ENCODE data around the gene CDCP1. TPM values are rescaled to one million over a fixed set of nuclear protein-coding genes. Genes with fewer than 3 reads are reported as not detected.

The CDCP1 gene
- total RNA-seq, 1 donor from 2014 or later = 0.71 TPM

DNA sequence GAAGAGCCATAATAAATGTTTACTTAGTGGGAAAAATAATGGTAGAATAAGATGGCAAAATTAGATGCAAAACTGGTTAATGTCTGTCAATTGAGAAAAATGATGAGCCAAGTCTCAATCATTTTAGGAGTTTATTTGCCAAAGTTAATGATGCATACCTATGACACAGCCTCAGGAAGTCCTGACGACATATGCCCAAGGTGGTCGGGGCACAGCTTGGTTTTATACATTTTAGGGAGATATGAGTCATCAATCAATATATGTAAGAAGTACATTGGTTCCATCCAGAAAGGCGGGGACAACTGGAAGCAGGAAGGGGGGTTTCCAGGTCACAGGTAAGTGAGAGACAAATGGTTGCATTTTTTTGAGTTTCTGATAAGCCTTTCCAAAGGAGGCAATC lies 88.6 kb downstream of the CDCP1 start:
- DNase-seq = no peak
- H3K36me3 Mint-ChIP-seq (ENCODE audit: unreplicated experiment) = no peaks in the 10 kb centered on the region
- no peaks in the 10 kb centered on the region for H3K27me3 Mint-ChIP-seq (ENCODE audit: unreplicated experiment)
- peaks cover 3% of the 10 kb centered on the region for H3K4me1 Mint-ChIP-seq (ENCODE audit: low read depth, unreplicated experiment)
- H3K4me3 Mint-ChIP-seq (ENCODE audit: unreplicated experiment) = no peak overlapping the region
- H3K27ac Mint-ChIP-seq (ENCODE audit: unreplicated experiment) = no peak overlapping the region
- peaks cover 2% of the 10 kb centered on the region for H3K9me3 Mint-ChIP-seq (ENCODE audit: unreplicated experiment)
- TF ChIP-seq, protein P1, sequence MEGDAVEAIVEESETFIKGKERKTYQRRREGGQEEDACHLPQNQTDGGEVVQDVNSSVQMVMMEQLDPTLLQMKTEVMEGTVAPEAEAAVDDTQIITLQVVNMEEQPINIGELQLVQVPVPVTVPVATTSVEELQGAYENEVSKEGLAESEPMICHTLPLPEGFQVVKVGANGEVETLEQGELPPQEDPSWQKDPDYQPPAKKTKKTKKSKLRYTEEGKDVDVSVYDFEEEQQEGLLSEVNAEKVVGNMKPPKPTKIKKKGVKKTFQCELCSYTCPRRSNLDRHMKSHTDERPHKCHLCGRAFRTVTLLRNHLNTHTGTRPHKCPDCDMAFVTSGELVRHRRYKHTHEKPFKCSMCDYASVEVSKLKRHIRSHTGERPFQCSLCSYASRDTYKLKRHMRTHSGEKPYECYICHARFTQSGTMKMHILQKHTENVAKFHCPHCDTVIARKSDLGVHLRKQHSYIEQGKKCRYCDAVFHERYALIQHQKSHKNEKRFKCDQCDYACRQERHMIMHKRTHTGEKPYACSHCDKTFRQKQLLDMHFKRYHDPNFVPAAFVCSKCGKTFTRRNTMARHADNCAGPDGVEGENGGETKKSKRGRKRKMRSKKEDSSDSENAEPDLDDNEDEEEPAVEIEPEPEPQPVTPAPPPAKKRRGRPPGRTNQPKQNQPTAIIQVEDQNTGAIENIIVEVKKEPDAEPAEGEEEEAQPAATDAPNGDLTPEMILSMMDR (IDR thresholded peaks at IDR 0.05; ENCODE audit: partially characterized antibody, unreplicated experiment) = no peak

DNA sequence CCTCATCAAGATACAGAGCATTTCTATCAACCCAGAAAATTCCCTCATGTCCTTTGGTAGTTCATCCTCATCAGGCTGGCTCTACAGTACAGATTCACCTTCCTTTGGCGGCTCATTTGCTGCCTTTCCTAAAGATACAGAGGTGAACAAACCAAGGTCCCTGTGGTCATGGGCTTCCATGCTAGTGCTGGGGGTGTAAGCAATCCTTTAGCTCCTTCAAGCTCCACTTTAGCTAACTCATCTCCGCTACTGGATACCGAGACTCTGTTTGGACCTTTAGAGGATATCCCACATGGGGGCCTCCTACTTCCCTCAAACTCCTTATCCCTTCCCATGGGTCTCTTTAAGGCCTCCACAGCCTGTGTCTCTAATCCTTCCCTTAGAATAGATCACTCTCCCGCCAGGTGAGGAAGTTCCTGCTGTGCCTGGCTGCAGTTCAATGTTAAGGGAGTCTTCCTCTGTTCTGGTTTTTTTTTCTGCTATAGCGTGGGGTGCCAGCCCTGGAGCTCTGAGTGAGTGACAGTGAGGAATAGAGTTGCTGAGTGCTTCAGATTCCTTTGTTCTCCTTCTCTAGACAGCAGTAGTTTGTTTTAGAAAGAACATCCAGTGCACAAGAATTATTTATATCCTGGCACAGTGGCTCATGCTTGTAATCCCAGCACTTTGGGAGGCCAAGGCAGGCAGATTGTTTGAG lies 89.4 kb downstream of the CDCP1 start:
- H3K27ac Mint-ChIP-seq (ENCODE audit: unreplicated experiment) = no peak overlapping the region
- peaks cover 3% of the 10 kb centered on the region for H3K4me1 Mint-ChIP-seq (ENCODE audit: low read depth, unreplicated experiment)
- peaks cover 2% of the 10 kb centered on the region for H3K9me3 Mint-ChIP-seq (ENCODE audit: unreplicated experiment)
- TF ChIP-seq, protein P1 (IDR thresholded peaks at IDR 0.05; ENCODE audit: partially characterized antibody, unreplicated experiment) = no peak
- H3K27me3 Mint-ChIP-seq (ENCODE audit: unreplicated experiment) = no peaks in the 10 kb centered on the region
- H3K36me3 Mint-ChIP-seq (ENCODE audit: unreplicated experiment) = no peaks in the 10 kb centered on the region
- no peak overlapping the region for H3K4me3 Mint-ChIP-seq (ENCODE audit: unreplicated experiment)
- DNase-seq = no peak

DNA sequence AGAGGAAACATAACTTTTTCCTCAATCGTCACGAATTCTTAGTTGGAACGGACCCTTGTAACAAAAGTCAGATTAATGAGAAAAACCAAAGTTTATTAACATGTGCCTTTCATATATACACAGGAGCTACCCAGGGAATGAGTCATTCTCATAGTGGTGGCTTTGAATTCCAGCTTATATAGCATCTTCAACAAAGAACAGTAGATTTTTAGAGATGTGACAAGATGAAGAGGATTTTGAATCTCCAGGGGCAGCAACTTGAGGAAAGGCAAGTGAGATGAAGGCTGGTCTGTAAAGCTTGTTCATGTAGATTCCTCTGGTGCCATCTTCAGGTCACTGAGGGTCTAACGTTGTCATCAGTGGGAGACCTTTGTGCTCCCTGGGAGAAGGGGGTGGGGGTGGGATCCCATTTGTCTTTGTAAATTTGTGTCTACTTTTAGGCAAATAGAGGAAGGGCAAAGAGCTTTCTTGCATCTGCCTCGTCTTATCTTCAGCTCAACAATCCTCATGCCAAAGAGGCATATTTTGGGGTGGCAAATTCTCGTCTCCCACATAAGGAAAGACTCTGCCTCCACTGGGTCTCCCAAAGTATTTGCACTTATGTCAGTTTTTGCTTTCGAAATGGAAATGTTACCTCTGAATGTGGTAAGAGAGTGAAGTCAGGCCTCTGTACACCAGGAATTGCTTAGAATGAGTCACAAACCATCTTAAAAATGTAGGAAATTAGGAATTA lies 90.6 kb downstream of the CDCP1 start:
- no peak overlapping the region for H3K27ac Mint-ChIP-seq (ENCODE audit: unreplicated experiment)
- H3K27me3 Mint-ChIP-seq (ENCODE audit: unreplicated experiment) = no peaks in the 10 kb centered on the region

DNA sequence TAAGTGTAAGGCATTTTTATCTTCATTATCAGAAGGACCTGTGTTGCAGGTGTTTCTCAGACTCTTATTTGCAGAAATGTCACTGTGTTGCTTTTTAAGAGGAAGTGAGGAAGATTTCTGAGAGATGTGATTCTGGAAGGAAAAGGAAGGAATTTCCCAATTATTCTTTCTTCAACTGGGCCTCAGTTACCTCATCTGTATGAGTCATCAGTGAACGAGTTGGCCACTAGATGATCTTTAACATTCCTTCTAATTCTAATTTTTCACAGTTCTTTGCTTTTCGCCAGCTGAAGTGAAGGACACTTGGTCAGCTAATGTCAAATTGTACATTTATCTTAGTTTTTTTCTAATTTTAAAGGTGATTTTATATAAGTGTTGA lies 91.2 kb downstream of the CDCP1 start:
- no peaks in the 10 kb centered on the region for H3K27me3 Mint-ChIP-seq (ENCODE audit: unreplicated experiment)
- DNase-seq = no peak
- H3K9me3 Mint-ChIP-seq (ENCODE audit: unreplicated experiment) = peaks cover 2% of the 10 kb centered on the region
- TF ChIP-seq, protein P1 (IDR thresholded peaks at IDR 0.05; ENCODE audit: partially characterized antibody, unreplicated experiment) = no peak
- H3K4me3 Mint-ChIP-seq (ENCODE audit: unreplicated experiment) = no peak overlapping the region
- H3K4me1 Mint-ChIP-seq (ENCODE audit: low read depth, unreplicated experiment) = peaks cover 3% of the 10 kb centered on the region
- H3K27ac Mint-ChIP-seq (ENCODE audit: unreplicated experiment) = no peak overlapping the region
- H3K36me3 Mint-ChIP-seq (ENCODE audit: unreplicated experiment) = peaks cover 2% of the 10 kb centered on the region

More for the DNA sequence above, 90.6 kb downstream of the CDCP1 start:
- no peak overlapping the region for H3K4me3 Mint-ChIP-seq (ENCODE audit: unreplicated experiment)
- H3K36me3 Mint-ChIP-seq (ENCODE audit: unreplicated experiment) = no peaks in the 10 kb centered on the region
- peaks cover 3% of the 10 kb centered on the region for H3K4me1 Mint-ChIP-seq (ENCODE audit: low read depth, unreplicated experiment)
- H3K9me3 Mint-ChIP-seq (ENCODE audit: unreplicated experiment) = peaks cover 2% of the 10 kb centered on the region
- TF ChIP-seq, protein P1 (IDR thresholded peaks at IDR 0.05; ENCODE audit: partially characterized antibody, unreplicated experiment) = no peak
- DNase-seq = no peak

Measured in glutamatergic neuron (in vitro differentiated cells).